Body of pancreas (tissue), 4 donors: Measurements from ENCODE around the gene PLEKHD1. TPM values are rescaled to one million over a fixed set of nuclear protein-coding genes. Genes with fewer than 3 reads are reported as not detected.

Experiments used
- ATAC-seq: fragments of 150-250 bp; one replicate; pipeline ENCODE4 v1.9.1; 2016
- DNase-seq, 4 donors: peaks; one replicate each; pipeline ENCODE4 v3.0.0-alpha.2; 2019
- H3K27ac ChIP-seq, 4 donors: fragments of 200-600 bp; sonication (generic); 1 replicate in 3 of 4; 2 replicates in 1 of 4; pipeline versions ENCODE4 v1.5.1 to v1.6.1; 2016 to 2019; ENCODE audit warnings: mild to moderate bottlenecking in 1 of 4, mixed read lengths in 1 of 4, moderate library complexity in 1 of 4
- H3K27me3 ChIP-seq, 2 donors: fragments of 200-600 bp; sonication (generic); one replicate each; pipeline ENCODE4 v1.6.0; 2016; ENCODE audit warnings: mild to moderate bottlenecking in 1 of 2
- H3K36me3 ChIP-seq, 2 donors: fragments of 200-600 bp; sonication (generic); replicated peaks in 1 of 2; 2 replicates each; pipeline ENCODE4 v1.5.1; 2016; ENCODE audit warnings: low read depth in 2 of 2; ENCODE audit not compliant: insufficient read depth in 1 of 2
- H3K4me1 ChIP-seq: fragments of 200-600 bp; sonication (generic); one replicate; pipeline ENCODE4 v1.6.0; 2016
- H3K4me3 ChIP-seq, 2 donors: fragments of 200-600 bp; sonication (generic); 1 replicate in 1 of 2; 2 replicates in 1 of 2; pipeline ENCODE4 v1.5.1; 2016 to 2019
- H3K9me3 ChIP-seq, 3 donors: fragments of 200-600 bp; sonication (generic); 1 replicate in 2 of 3; 2 replicates in 1 of 3; pipeline ENCODE4 v1.5.1; 2016
- CTCF ChIP-seq, 7 experiments: fragments of 450-650 bp in 4 of 7; fragments of 200-600 bp in 3 of 7; sonication (generic) in 3 of 7; IDR thresholded peaks; one replicate each; pipeline ENCODE4 v1.5.1; 2016 to 2019; ENCODE audit warnings: antibody characterized with exemption in 7 of 7
- POLR2A ChIP-seq, 3 donors: fragments of 450-650 bp; IDR thresholded peaks; one replicate each; pipeline ENCODE4 v1.6.1; 2016; ENCODE audit warnings: antibody characterized with exemption in 3 of 3, mild to moderate bottlenecking in 2 of 3
- WGBS, 2 donors: methylation state at CpG; one replicate each; pipeline ENCODE4 v1.1.5; 2017; 5-methylcytosine and 5-hydroxymethylcytosine counted together
- intact Hi-C: fragments of 100-400 bp; cut with DNase I; formaldehyde crosslinking; loops from one replicate; pipeline ENCODE4 v1.15.1; 2023
- total RNA-seq, 2 donors: library from RNA; depleted of rRNA; stranded (reverse); fragments of >200 nt; gene quantifications; one replicate each; pipeline ENCODE4 v1.1.0, GENCODE V29; 2016

The PLEKHD1 gene
- total RNA-seq, 2 donors from 2014 or later = under 0.01 to 2.0 TPM

GRCh38 chr14:69574954-69575295 lies 90.4 kb downstream of the PLEKHD1 start:
- Histone ChIP-seq H3K4me3 (no peak overlapping the region), H3K27ac (no peak overlapping the region), H3K4me1 (peaks cover 32% of the 10 kb centered on the region), H3K27me3 (peaks cover 0 to 30% of the 10 kb centered on the region in 2 donors), H3K9me3 (no peaks in the 10 kb centered on the region), H3K36me3 (no peaks in the 10 kb centered on the region)
- DNase-seq (no peak), ATAC-seq (no peak)
- 32 to 41% methylated on average over 5 of the region's 5 CpGs for WGBS, 2 donors
- intact Hi-C loops = no loop called here
- TF ChIP-seq CTCF (IDR thresholded peaks at IDR 0.05) = no peak
- no peak for TF ChIP-seq POLR2A (IDR thresholded peaks at IDR 0.05)

- TF ChIP-seq CTCF (IDR thresholded peaks at IDR 0.05) (no peak), POLR2A (IDR thresholded peaks at IDR 0.05) (no peak)
- DNase-seq = no peak
- Histone ChIP-seq H3K27me3 (peaks cover 0 to 15% of the 10 kb centered on the region in 2 donors), H3K4me3 (no peak overlapping the region), H3K9me3 (no peaks in the 10 kb centered on the region), H3K4me1 (peaks cover 3% of the 10 kb centered on the region), H3K36me3 (no peaks in the 10 kb centered on the region), H3K27ac (no peak overlapping the region)
- no peak for ATAC-seq
- intact Hi-C loops = no loop called here
- 70 to 81% methylated on average over 2 of the region's 2 CpGs for WGBS, 2 donors
Observed at GRCh38 chr14:69579476-69579875, 94.9 kb downstream of the PLEKHD1 start.

DNA sequence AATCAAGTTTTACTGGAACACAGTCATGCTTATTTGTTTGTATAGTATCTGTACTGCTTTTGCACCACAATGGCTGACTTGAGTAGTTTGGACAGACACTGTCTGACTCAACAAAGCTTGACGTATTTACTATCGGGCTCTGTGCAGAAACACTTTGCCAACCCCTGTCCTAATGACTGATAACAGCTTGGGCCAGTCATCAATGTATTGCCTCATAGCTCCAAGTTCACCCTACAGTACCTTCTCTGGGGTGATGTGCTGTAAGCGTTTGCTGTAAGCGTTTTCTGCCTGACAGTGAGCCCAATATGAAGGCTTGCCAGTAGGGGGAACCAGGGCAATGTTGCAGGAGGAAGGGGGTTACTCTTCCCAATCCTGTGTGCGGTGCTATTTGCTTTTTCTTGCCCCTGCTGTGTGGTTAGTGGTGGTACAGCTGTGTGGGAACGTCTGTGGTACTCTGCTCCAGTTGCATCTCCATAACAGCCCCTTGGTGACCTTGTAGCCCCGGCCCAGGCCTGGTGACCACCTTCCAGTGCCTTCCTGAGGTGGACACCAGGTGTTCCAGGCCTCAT lies 95.6 kb downstream of the PLEKHD1 start:
- 35 to 41% methylated on average over 5 to 7 of the region's 7 CpGs for WGBS, 2 donors
- H3K27ac ChIP-seq = no peak overlapping the region
- DNase-seq = peak in 3 of 4 donors; percentile 19 to 51 (median 35)
- peaks cover 0 to 13% of the 10 kb centered on the region in 2 donors for H3K27me3 ChIP-seq
- ATAC-seq = peak; percentile 64
- H3K36me3 ChIP-seq = no peaks in the 10 kb centered on the region
- intact Hi-C loops = no loop called here
- TF ChIP-seq POLR2A (IDR thresholded peaks at IDR 0.05) = no peak
- TF ChIP-seq CTCF (IDR thresholded peaks at IDR 0.05) = peak in 4 of 7 experiments; percentile 6 to 26 (median 18)
- H3K9me3 ChIP-seq = no peaks in the 10 kb centered on the region
- no peaks in the 10 kb centered on the region for H3K4me1 ChIP-seq
- H3K4me3 ChIP-seq = no peak overlapping the region

Other genes starting within 250 kb of the PLEKHD1 start
- 1 to 10 TPM; 1.3 to 5.6 TPM for gene GALNT16, start 224.6 kb upstream of the PLEKHD1 start, total RNA-seq
- 10 to 100 TPM; 35.5 to 64.6 TPM for gene ERH, start 86.4 kb upstream of the PLEKHD1 start, total RNA-seq
- 10 to 100 TPM; 36.3 to 38.2 TPM for gene SLC39A9, start 86.0 kb upstream of the PLEKHD1 start, total RNA-seq
- gene CCDC177, start 90.1 kb downstream of the PLEKHD1 start, total RNA-seq = not detected
- gene SUSD6, start 126.9 kb downstream of the PLEKHD1 start, total RNA-seq = 10 to 100 TPM; 24.6 to 25.1 TPM